NCI-H82 treated with DMSO at 0.1 percent for 48 hours (cell line): ENCODE data around the gene RBM4.

Experiments
- DNase-seq: peaks from one replicate; lab custom pipeline; 2025; ENCODE audit not compliant: unreplicated experiment; lab: John Stamatoyannopoulos, UW

RBM4 gene

DNA sequence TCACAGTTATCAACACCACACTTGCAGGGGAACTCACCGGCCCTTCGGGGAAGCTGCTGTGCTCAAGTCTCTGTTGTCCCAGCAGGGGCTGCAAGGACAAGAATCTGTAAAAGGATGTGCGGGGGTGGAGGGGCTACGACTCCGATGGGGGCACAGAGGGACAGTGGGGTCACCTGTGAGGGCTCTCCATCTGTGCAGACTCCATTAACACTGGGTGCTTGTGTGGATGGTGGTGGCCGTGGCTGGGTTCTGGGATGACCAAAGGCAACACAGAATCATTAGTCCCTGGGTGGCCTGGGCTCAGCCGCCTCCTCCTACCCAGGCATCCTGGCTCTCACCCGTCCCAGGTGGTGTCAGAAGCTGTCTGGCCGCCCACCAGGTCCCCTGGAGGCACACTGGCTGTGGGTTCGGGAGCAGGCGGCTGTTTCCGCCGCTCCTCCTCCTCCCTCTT is 49.4 kb downstream of the RBM4 start:
- no peak for DNase-seq

DNA sequence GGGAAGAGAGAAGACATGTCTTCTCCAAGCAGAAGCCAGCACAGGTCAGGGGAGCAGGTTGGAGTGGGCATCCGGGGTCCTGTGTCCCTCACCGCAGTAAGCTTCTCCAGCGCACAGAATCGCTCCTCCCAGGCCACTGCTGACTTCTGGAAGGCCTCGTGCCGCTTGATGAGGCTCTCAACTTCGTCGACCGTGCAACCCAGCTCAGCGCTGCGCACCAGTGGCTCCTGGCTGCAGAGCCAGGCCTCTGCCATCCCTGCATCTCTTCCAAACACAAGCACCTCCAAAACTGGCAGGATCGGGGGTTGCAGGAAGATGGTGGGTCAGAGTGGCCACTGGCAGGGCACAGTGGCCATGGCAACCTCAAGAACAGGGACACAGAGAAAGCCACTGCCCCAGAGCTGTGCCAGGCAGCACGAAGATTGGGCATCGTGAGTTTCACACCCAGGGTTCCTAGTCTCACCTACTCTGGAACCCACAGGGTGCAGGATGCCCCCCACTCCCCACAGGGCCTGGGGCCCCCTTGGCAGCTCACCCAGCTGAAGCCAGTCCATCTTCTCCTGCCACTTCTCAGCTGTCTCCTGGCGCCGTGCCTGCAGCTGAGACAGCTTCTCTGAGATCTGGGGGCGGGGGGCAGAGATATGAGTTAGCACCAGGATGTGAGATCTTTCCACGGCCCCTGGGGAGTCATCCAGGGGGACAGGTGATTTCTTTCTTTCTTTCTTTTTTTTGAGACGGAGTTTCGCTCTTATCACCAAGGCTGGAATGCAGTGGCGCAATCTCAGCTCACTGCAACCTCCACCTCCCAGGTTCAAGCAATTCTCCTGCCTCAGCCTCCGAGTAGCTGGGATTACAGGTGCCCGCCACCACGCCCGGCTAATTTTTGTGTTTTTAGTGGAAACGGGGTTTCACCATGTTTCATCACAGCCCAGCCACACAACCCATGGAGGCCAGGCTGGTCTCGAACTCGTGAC is 50.3 kb downstream of the RBM4 start:
- DNase-seq, result no peak

DNA sequence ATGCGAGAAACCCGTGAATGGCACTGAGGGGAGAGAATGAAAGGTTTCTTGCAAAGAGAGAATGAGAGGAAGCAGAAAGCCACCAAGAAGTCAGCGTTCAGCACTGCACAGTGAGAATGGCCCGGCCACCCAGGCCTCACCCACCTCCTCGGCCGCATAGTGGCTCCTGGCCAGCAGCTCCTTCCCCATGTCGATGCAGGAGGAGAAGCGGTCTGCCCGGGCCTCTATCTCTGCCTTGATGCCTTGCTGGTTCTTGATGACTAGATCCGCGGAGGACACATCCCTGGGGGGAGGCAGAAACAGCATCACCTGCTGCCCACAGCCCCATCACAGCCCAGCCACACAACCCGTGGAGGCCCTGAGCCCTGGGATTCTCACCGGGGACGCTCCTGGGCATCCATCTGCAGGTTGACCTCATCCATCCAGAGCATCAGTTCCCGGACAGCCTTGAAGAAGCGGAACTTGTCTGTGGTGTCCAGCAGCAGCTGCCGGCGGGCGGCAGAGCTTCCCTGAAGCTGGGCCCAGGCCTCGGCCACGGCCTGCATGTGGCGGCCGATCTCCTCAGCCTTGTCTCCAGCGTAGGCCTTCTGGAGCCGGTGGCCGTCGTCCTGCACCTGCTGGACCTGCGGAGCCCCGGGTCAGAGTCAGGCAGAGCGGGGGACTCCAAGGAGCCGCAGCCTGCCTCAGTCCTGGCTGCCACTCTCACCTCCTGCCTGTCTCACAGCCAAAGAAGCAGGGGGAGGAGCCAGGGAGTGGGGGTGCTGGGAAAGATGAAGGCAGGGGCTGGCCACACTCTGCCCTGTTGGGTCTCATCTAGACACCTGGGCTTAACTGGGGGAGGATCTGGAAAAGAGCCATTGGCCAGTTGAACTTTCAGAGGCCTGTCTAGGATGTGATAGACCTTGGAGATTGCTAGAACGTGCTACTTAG is 51.4 kb downstream of the RBM4 start:
- DNase-seq, result no peak

DNA sequence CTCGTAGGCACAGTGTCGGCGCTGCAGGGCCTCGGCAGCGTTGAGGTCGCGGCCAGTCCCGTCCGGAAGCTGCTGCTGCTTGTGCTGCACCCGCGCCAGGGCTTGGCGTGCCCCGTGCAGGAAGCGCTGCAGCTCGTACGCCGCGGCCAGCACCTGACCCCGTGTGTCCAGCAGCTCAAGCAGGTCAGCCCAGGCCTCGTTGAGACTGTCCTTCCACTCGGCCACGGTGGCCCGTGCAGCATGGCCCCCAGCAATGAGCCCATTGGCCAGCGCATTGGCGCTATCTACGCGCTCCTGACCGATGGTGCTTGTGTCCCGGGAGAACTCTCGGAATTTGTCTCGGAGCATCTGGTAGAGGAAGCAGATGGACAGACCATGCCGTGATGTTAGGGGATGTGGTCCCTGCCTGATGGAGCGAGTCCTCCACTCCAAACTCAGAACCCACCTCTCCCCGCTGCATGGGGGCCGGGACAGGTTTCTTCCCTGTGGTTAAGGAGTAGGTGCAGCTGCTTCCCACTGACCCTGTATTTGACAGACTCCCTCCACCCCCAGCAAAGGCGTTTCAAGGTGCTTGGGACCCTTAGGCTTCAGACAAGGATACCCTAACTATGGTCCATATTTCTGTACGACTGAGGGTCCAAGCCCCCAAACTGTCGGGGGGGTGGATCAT is 52.9 kb downstream of the RBM4 start:
- DNase-seq, result no peak

DNA sequence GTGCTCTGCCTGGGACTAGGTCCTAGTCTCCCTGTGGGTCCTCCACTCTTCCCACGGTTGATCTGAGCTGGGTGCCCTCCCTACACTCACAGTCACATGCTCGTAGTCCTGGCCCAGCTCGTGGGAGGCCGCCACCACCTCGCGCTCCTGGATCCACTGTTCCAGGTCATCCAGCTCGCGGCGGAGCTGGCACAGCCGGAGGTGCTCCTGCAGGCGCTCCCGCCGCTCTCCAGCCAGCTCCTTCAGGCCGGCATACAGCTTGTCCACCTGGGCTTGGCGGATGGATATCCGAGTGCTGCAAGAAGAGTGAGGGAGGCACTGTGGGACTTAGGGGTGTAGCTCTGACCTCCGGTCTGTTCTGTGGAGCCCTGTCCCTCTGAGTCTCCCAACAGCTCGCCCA is 53.9 kb downstream of the RBM4 start:
- no peak for DNase-seq

DNA sequence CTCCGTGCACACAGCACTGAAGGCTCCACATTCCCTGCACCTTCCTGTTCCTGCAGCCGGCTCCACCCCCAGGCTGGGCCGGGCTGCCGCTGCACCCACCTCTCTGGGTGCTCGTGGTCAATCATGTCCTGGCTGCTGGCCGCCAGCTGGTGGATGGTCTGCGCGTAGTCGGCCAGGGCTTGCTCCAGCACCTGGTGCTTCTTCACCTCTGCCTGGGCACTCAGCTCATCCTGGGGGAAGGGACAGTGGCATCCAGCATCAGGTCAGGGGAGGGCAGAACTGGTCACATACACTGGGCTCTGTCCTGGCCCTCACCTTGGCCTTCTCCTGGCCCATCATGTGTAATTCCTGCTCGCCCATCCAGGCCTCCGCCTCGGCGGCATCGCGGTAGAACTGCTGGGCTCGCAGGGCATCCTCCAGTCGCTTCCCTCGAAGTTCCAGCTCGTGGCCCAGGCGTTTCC is 54.4 kb downstream of the RBM4 start:
- DNase-seq, result no peak

DNA sequence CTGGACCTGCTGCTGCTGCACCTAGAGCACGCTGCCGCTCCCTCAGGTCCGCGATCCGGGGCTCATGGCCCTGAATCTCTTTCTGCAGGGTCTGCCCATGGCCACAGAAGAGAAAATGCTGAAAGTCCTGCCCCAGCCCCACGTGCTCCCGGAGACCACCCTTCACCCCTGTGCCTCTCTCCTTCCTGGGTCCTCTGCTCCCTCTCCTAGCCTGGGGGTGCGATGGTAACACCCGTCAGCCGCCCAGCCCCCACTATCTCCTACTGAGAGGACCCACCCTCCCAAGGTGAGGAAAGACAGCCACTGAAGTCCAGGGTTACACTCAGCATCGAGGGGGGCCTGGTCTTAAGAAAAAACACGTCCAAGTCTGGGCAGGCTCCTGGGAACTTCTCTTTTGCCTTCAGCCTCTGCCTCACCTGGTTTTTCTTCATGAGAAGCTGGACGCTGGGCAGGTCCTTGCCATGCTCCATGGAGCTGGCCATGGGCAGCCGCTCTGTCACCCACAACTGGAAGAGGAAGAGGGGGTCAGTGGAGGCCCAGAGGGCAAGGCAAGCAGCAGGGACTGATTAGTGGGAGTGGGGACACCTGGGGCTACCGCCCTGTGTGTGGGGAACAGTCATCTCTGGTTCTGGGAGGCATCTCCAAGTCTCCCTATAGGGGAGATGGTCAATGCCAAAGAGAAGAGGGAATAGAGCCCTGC is 55.0 kb downstream of the RBM4 start:
- no peak for DNase-seq

DNA sequence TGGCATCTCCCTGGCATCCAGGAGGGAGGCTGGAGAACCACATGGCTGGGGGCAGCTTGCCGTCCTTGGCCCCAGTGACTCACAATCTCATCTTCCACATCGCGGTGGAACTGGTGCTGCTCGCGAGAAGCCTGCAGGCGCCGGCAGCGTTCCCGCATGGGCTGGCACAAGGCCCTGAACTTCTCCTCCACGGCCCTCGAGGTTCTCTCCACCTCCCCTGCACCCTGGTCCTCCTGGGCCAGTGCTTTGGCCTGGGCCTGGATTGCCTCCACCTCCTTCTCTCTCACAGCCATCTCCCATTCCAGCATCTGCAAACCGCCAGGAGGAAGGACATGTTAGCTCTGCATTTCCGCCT is 55.5 kb downstream of the RBM4 start:
- DNase-seq, result no peak

DNA sequence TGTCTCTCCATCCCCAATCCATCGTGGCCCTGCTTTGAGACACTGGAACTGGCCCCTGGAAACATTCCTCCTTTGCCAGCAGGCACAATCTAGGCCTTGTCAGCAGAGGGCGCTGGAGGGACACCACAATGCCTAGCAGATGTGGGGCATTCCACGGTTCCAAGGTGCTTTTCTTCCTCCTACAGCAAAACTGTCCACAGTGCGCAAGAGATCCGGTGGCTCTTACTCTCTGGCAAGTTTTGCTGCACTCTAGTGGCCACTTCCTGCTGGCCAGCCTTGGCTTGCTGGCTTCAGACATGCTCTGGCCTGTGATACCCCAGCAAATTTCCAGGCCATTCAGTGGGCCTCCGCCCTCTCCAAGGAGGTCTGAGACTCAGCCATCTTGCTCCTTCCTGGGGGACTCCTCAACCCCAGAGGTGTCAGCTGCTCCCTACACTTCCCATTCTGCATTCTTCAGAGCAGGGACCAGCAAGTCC is 56.3 kb downstream of the RBM4 start:
- peak; percentile 78 for DNase-seq
